Vagina (tissue), 2 donors: ENCODE measurements around the gene ZNF74.

Experiments used
- POLR2AphosphoS5 ChIP-seq, 2 donors: sonication (generic); formaldehyde crosslinking; IDR thresholded peaks; one replicate each; pipeline ENCODE4 v1.9.0; 2017; ENCODE audit warnings: antibody characterized with exemption in 2 of 2, mild to moderate bottlenecking in 2 of 2, low read depth in 1 of 2; ENCODE audit not compliant: insufficient read depth in 1 of 2
- TF ChIP-seq, protein P1 (sequence below), 3 experiments: fragments of 450-650 bp in 2 of 3; fragments of 200-600 bp in 1 of 3; sonication (generic) in 1 of 3; IDR thresholded peaks; one replicate each; pipeline ENCODE4 v1.5.1; 2017 to 2019; ENCODE audit warnings: antibody characterized with exemption in 3 of 3, mild to moderate bottlenecking in 2 of 3, moderate library complexity in 2 of 3

DNA sequence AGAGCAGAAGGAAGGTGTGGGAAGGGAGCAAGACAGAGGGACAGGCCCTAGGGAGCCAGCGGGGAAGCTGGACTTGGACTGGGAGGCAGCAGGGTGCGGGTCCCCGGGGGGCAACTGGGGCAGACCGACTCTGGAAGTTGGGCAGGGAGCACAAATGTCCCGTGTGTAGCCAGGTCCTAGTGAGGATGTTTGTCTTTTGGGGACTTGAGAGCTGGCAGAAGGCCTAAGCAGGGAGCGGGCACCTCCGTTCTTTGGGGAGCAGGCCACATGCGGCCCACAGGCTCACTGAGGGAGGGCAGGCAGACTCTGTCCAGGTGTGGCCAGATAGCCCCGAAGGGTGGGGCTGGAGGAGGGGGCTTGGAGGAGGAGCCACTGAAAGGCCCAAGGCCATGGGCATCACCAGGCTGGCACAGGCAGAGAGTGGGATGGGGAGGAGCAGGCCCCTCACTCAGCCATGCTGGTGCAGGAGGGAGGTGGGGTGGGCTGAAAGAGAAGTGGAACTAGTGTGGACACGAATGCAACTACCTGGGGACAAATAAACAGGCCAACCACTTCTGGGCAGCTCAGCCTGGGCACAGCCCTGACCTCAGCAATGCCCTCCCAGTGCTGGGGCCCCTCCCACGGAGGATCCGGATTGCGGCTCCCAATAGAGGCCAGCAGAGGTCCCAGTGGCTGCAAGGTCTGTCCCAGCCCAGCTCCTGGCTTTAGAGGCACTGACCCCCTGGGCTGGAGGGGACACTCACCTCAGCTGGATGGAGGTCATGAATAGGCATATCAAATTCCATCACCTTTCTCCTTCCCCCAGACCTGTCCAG, 44.9 kb downstream of the ZNF74 start:
- TF ChIP-seq, protein P1, sequence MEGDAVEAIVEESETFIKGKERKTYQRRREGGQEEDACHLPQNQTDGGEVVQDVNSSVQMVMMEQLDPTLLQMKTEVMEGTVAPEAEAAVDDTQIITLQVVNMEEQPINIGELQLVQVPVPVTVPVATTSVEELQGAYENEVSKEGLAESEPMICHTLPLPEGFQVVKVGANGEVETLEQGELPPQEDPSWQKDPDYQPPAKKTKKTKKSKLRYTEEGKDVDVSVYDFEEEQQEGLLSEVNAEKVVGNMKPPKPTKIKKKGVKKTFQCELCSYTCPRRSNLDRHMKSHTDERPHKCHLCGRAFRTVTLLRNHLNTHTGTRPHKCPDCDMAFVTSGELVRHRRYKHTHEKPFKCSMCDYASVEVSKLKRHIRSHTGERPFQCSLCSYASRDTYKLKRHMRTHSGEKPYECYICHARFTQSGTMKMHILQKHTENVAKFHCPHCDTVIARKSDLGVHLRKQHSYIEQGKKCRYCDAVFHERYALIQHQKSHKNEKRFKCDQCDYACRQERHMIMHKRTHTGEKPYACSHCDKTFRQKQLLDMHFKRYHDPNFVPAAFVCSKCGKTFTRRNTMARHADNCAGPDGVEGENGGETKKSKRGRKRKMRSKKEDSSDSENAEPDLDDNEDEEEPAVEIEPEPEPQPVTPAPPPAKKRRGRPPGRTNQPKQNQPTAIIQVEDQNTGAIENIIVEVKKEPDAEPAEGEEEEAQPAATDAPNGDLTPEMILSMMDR (IDR thresholded peaks at IDR 0.05): no peak
- TF ChIP-seq POLR2AphosphoS5 (IDR thresholded peaks at IDR 0.05; ENCODE audit: insufficient read depth in 1 of 2, low read depth in 1 of 2): no peak
